HG03095 (cell line): ENCODE results near the gene USH1G.
"Not testable (repeated sequence)": the region's sequence is repeated elsewhere in the genome, so short reads cannot be mapped to it uniquely, and the experiment has no call there.

Experiments used
- ATAC-seq: cut with Tn5 transposase; IDR thresholded peaks from one replicate; pipeline ENCODE4 v1.9.1; 2021; ENCODE audit warnings: moderate library complexity; ENCODE audit not compliant: unreplicated experiment

Gene USH1G

GRCh38 chr17:74922694-74923537 is at the start of gene USH1G:
Gene USH1G (minus strand): TSS chr17:74923255. CDS start chr17:74923073, 182 bp downstream.
- ATAC-seq: no peak

- ATAC-seq: no peak
Measured at GRCh38 chr17:74972107-74972972, 49.3 kb upstream of the USH1G start, which contains the start of gene HID1. Gene HID1 (minus strand): TSS chr17:74972759. CDS start chr17:74972656, 103 bp downstream.

GRCh38 chr17:74971842-74972106 is 48.7 kb upstream of the USH1G start:
- no peak for ATAC-seq

- ATAC-seq: no peak
Measured at GRCh38 chr17:74971069-74971841, 48.2 kb upstream of the USH1G start.

- no peak for ATAC-seq
Measured at GRCh38 chr17:74970395-74970794, 47.3 kb upstream of the USH1G start.

- not testable (repeated sequence) for ATAC-seq
Measured at GRCh38 chr17:74969501-74969900, 46.4 kb upstream of the USH1G start.

GRCh38 chr17:74968361-74968780 is 45.3 kb upstream of the USH1G start:
- no peak for ATAC-seq

- ATAC-seq: no peak
Measured at GRCh38 chr17:74964988-74965622, 42.0 kb upstream of the USH1G start.

GRCh38 chr17:74964246-74964761 is 41.2 kb upstream of the USH1G start:
- ATAC-seq: no peak

- no peak for ATAC-seq
Measured at GRCh38 chr17:74963656-74964055, 40.6 kb upstream of the USH1G start.

- no peak for ATAC-seq
Measured at GRCh38 chr17:74962622-74963394, 39.8 kb upstream of the USH1G start.

GRCh38 chr17:74961657-74962350 is 38.7 kb upstream of the USH1G start:
- ATAC-seq: no peak

GRCh38 chr17:74960570-74961342 is 37.7 kb upstream of the USH1G start:
- no peak for ATAC-seq

GRCh38 chr17:74959826-74960515 is 36.9 kb upstream of the USH1G start:
- ATAC-seq: no peak

- ATAC-seq: no peak
Measured at GRCh38 chr17:74957935-74958740, 35.1 kb upstream of the USH1G start.

- ATAC-seq: no peak
Measured at GRCh38 chr17:74956093-74956492, 33.0 kb upstream of the USH1G start.
